NCI-H82 (cell line): ENCODE results near the gene ARRDC1.
A peak's percentile ranks its signal among the peaks of the same experiment; 100 is the strongest.
"Not testable (repeated sequence)": the region's sequence is repeated elsewhere in the genome, so short reads cannot be mapped to it uniquely, and the experiment has no call there.

ENCODE experiments used
- DNase-seq: peaks from one replicate; lab custom pipeline; 2025; lab: John Stamatoyannopoulos, UW

The ARRDC1 gene, protein sequence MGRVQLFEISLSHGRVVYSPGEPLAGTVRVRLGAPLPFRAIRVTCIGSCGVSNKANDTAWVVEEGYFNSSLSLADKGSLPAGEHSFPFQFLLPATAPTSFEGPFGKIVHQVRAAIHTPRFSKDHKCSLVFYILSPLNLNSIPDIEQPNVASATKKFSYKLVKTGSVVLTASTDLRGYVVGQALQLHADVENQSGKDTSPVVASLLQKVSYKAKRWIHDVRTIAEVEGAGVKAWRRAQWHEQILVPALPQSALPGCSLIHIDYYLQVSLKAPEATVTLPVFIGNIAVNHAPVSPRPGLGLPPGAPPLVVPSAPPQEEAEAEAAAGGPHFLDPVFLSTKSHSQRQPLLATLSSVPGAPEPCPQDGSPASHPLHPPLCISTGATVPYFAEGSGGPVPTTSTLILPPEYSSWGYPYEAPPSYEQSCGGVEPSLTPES

DNA sequence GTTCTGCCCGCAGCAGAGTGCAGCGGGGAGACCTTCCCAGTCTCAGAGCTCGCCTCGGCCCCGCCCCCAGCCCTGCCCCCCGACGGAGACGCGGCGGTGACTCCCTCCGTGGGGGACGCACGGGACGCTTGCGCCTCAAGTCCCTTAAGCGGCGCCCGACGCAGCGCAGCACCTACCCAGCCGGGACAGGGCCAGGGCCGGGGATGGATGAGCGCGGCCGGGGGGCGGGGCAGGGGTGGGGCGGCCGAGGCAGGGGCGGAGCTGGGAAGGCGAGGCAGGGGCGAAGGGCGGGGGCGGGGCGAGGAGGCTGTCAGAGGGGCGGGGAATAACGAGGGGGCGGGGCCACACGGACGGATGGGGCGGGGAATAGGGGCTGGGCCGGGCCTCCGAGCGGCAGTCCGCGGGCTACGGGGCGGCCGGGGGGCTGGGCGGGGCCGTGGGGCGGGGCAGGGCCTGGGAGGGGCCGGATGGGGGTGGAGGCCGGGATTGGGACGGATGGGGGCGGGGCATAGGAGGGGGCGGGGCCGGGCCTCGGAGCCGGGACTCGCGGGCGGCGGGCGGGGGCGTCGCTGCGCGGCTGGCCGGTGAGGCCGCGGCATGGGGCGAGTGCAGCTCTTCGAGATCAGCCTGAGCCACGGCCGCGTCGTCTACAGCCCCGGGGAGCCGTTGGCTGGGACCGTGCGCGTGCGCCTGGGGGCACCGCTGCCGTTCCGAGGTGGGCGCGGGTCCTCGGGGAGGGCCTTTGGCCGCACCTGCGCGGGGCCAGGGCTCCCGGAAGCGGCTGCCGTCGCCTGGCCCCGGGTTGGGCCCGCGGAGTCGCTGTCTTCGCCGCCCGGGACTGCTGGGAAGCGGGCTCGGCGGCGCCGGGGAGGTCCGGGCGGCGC is at the start of gene ARRDC1:
ARRDC1 (plus strand) TSS at position 566 of the 884 bp plus-strand sequence; CDS start at position 598, 32 bp downstream.
- peak; percentile 92 for DNase-seq

- no peak for DNase-seq
Observed at GRCh38 chr9:137556069-137556838, 49.2 kb upstream of the ARRDC1 start.

DNA sequence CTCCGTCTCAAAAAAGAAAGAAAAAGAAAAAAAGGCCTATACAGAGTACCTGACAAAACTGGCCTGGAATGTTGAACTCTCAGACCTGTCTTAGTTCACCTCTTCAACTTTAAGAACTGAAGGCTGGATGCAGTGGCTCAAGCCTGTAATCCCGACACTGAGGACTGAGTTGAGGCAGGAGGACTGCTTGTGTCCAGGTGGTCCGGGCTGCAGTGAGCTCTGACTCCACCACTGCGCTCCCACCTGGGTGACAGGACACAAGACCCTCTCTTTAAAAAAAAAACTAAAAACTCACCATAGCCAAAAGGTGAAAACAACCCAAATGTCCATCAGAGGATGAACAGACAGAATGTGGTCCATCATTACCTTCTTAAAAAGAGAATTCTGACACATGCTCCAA is 47.4 kb upstream of the ARRDC1 start:
- DNase-seq, result no peak

GRCh38 chr9:137564134-137564533 is 41.4 kb upstream of the ARRDC1 start:
- no peak for DNase-seq

DNA sequence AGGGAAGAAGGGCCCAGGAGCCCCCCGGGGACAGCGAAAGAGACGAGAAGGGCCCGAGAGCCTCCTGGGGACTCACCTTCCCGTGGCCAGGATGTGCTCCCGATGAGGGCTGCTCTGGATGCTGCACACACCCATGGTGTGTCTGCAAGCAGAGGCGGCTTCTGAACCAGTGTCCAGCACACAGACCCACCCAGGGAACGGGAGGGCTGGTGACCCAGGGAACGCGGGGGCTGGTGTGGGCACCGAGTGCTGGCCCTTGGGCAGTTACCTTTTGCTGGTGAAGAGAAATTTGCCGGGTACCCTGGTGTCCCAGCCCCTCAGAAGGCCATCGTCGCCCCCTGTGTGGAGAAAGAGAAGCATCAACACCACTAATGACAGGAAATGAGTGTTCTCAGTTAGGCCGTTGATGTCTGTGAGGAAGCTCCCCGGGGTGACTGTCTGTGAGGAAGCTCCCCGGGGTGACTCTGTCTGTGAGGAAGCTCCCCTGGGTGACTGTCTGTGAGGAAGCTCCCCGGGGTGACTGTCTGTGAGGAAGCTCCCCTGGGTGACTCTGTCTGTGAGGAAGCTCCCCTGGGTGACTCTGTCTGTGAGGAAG is 40.6 kb upstream of the ARRDC1 start:
- DNase-seq, result no peak

DNA sequence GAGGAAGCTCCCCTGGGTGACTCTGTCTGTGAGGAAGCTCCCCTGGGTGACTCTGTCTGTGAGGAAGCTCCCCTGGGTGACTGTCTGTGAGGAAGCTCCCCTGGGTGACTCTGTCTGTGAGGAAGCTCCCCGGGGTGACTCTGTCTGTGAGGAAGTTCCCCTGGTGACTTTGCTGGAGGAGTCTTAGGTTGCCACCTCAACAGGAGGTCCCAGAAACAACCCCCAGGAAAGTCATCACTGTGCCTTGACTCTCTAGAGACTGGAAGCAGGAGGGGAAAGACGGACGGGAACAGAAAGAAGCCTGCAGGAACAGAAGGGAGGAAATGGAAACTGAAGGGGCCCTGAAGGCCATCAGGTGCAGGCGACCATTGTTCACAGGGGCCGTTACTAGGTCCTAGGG is 37.0 kb upstream of the ARRDC1 start:
- DNase-seq, result not testable (repeated sequence)

GRCh38 chr9:137569609-137570203 is 35.8 kb upstream of the ARRDC1 start:
- no peak for DNase-seq

DNA sequence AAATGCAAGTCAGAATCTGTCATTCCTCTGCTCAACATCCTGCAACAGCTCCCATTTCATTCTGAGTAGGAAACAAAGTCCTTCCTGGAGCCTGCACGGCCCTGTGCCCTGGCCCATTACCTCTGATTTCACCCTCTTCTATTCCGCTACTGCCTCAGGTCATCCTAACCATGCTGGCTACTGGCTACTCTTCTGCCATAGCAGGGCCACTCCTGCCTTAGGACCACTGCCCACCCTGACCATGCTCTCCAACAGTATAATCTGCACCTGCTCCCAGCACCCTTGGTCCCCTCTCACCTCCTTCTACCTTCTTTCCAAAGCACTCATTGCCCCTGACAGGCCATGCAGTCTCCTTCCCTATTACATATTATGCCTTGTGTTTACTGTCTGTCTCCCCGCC is 34.9 kb upstream of the ARRDC1 start:
- no peak for DNase-seq

DNA sequence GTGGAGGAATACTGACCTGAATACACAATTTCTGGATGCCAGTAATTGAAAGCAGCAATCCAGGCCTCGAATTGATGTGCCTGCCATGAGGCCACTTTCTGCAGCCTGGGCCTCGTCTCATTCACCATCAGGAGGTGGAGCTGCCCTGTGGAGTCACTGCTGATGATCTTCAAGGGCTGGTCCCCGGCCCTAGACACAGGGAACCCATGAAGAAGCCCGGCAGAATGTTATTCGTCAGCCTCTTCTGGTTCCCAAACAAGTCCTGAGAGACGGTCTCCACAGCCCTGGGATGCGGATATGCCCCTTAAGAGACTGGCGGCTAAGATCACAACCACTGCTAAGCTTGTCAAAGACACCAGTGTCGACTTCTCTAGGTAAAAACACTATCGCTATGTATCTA is 31.3 kb upstream of the ARRDC1 start:
- no peak for DNase-seq

DNA sequence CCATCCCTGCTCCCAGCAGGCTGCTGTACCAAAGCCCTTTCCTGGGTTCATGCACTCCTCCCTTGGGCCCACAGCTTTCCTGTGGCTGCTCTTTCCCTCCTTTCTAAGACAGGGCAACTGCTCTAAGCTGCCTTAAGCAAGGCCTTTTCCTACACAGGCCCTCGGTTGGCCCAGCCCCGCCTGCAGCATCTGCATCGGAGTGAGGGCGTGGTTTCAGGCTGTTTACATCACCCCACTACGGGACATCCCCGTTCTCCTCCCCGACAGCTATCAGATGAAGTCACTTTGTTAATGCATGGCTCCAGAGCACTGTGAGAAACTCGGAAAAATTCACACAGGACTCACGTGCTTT is 30.1 kb upstream of the ARRDC1 start:
- DNase-seq, result no peak

DNA sequence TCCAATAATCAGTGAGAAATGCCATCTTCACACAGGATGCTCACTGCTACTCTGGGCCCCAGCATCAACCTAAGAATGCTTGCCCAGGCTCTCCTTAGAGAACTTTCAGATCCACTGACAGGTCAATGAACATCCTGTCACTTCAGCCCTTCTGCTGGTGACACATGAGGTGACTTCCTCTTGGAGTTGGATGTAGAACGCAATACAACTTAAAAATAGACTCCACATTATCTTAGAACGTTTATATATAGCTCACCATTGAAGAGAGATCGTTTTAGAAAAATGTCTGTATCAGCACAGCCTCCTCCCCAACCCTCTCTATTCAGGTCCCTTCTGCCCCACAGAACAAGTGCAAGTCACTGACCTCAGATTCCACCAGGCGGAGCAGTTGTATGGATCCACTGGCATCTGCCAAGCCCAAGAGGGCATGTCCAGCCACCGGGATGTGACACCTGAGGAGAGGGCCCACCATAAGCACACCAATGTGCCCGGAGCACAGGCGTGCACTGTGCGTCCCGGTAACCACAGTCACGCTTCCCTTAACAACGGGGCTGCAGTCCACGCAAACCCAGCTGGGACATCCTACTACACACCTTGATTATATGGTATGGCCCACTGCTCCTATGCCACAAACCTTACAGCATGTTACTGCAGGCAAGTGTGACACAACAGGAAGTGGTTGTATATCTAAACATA is 29.6 kb upstream of the ARRDC1 start:
- no peak for DNase-seq

DNA sequence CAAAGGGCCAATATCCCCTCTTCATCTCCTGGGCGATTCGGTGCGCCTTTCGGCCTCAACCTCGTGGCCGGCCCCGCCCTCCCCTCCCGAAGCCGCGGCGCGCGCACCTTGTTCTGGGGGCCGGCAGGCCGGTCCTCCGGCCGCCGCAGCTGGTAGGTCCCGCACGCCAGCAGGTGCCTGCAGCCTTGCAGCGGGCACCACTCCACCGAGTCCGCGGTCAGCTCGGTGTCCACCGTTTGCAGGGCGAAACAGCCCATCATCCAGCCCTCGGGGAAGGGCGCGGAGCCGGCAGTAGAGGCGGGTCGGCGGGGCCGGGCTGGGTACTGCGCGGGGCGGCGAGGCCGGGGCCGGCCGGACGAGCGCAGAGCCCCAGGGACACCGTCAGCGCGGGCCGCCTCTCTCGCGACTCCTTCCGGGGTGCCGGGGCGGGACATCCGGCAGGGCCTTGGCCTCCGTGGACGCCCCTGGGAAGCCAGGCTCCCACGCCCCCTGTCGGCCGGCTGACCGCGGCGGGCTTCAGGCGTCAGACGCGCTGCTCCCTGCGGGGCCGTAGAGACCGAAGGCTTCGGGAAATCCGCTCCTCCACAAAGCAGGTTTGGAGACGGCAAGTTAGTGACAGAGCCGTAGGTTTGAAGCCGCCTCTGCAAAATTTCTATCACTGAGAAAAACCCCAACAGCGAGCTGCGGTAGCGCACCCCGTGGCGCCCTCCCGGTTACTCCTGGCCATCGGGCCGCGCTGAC is 26.8 kb upstream of the ARRDC1 start, which contains the start of gene DPH7:
DPH7 (minus strand) TSS at position 408 of the 741 bp plus-strand sequence; CDS start at position 260, 148 bp downstream.
- peak; percentile 96 for DNase-seq

- DNase-seq, result no peak
Observed at GRCh38 chr9:137579259-137579604, 26.3 kb upstream of the ARRDC1 start.

DNA sequence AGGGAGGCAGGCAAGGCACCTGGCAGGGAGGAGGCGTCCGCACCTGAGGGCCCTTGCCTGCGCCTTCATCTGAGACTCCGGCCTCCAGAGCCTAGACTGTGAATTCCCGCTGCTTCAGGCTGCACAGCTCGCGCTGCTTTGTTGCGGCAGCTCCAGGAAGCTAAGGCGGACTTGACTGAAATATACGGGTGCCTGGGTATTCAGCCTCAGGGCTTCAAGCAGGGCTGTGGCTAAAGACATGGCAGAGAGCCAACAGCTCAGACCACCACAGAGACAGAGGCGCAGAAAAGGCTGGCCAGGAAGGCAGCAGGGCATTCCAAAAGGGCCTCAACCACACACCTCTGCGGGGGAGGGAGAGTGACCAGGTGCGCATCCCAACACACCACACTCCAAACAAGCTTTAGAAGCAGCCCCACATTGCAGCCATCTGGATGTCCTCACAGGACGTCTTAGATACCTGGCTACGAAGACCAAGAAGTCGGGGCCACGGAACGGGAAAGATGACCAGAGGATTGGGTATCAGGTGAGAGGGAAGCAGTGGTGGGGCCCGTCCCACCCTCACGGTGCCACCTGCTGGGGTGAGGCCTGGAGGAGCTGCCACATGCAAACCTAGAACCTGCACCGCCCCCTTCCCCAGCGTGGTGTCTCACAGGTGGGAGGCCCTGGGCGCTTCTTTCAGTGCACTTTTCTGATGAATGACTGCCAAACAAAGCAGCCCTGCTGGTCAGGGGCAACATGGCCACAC is 25.1 kb upstream of the ARRDC1 start:
- DNase-seq, result no peak

DNA sequence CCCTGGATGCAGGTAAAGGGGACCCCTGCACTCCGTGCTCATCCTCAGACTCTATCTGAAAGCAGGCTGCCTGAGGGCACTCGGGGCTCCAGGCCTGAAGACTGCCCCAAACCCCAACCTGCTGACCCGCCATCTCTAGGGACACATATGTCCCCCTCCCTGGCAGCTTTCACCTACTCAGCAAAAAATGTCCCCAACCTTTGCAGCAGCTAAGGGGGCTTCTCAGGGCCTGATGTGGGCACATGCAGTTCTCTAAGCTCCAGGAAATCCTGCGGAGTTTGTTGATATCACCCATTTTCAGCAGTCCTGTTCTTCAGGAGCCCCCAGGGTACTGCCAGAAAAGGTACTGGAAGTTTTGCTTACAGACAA is 24.5 kb upstream of the ARRDC1 start:
- no peak for DNase-seq

- DNase-seq, result no peak
Observed at GRCh38 chr9:137581361-137582285, 23.9 kb upstream of the ARRDC1 start.

GRCh38 chr9:137582286-137582860 is 23.1 kb upstream of the ARRDC1 start:
- DNase-seq, result peak; percentile 26

GRCh38 chr9:137583347-137583746 is 22.1 kb upstream of the ARRDC1 start:
- no peak for DNase-seq
